Esophagus muscularis mucosa (tissue), 4 donors: ENCODE data around the gene LYRM1.

ENCODE experiments used
- EP300 ChIP-seq: sonication (generic); formaldehyde crosslinking; IDR thresholded peaks from one replicate; pipeline ENCODE4 v1.6.1; 2017; ENCODE audit warnings: antibody characterized with exemption
- POLR2A ChIP-seq: fragments of 450-650 bp; IDR thresholded peaks from one replicate; pipeline ENCODE4 v1.6.1; 2017; ENCODE audit warnings: antibody characterized with exemption, moderate library complexity, mild to moderate bottlenecking, low read depth
- POLR2AphosphoS5 ChIP-seq, 2 donors: sonication (generic); formaldehyde crosslinking; IDR thresholded peaks; one replicate each; pipeline ENCODE4 v1.6.1; 2017; ENCODE audit warnings: antibody characterized with exemption in 2 of 2
- TF ChIP-seq, protein P1 (sequence below), 3 experiments: fragments of 200-600 bp in 2 of 3; fragments of 450-650 bp in 1 of 3; sonication (generic) in 2 of 3; IDR thresholded peaks; one replicate each; pipeline ENCODE4 v1.5.1; 2017 to 2019; ENCODE audit warnings: antibody characterized with exemption in 3 of 3, mild to moderate bottlenecking in 2 of 3, moderate library complexity in 1 of 3

DNA sequence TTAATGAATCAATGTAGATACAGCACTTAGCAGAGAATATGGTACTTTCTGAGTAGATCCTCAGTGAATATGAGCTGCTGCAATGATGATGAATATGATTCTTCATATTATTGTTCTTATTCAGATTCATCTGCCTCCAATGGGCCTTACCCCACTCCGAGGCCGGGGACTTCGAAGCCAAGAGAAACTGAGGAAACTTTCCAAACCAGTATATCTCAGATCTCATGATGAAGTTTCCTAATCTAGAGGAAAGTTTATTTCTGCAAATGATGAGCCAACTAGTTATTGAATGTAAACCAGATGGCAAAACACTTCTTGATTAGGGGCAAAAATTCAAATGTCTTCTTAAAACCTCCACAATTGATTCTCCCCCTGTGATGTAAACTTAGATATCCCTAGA lies 23.3 kb downstream of the LYRM1 start:
- TF ChIP-seq, protein P1, sequence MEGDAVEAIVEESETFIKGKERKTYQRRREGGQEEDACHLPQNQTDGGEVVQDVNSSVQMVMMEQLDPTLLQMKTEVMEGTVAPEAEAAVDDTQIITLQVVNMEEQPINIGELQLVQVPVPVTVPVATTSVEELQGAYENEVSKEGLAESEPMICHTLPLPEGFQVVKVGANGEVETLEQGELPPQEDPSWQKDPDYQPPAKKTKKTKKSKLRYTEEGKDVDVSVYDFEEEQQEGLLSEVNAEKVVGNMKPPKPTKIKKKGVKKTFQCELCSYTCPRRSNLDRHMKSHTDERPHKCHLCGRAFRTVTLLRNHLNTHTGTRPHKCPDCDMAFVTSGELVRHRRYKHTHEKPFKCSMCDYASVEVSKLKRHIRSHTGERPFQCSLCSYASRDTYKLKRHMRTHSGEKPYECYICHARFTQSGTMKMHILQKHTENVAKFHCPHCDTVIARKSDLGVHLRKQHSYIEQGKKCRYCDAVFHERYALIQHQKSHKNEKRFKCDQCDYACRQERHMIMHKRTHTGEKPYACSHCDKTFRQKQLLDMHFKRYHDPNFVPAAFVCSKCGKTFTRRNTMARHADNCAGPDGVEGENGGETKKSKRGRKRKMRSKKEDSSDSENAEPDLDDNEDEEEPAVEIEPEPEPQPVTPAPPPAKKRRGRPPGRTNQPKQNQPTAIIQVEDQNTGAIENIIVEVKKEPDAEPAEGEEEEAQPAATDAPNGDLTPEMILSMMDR (IDR thresholded peaks at IDR 0.05), result no peak
- TF ChIP-seq POLR2A (no peak), EP300 (no peak), POLR2AphosphoS5 (IDR thresholded peaks at IDR 0.05) (no peak)
